DOHH2 (cell line): Measurements from ENCODE around the gene TMPRSS9.

Experiments used
- EZH2phosphoT487 ChIP-seq: fragments of 200-600 bp; sonication (generic); IDR thresholded peaks from 2 replicates; pipeline ENCODE4 v1.6.1; 2017; ENCODE audit warnings: borderline replicate concordance, mild to moderate bottlenecking, antibody characterized with exemption, low read length, moderate library complexity, mixed read lengths
- TF ChIP-seq, protein P1 (sequence below): fragments of 200-600 bp; sonication (generic); IDR thresholded peaks from one replicate; pipeline ENCODE4 v1.5.1; 2014; ENCODE audit warnings: antibody characterized with exemption, mild to moderate bottlenecking, low read depth, low read length; ENCODE audit not compliant: poor library complexity, severe bottlenecking

GRCh38 chr19:2363419-2363818 lies 3.4 kb downstream of the TMPRSS9 start:
- TF ChIP-seq, protein P1, sequence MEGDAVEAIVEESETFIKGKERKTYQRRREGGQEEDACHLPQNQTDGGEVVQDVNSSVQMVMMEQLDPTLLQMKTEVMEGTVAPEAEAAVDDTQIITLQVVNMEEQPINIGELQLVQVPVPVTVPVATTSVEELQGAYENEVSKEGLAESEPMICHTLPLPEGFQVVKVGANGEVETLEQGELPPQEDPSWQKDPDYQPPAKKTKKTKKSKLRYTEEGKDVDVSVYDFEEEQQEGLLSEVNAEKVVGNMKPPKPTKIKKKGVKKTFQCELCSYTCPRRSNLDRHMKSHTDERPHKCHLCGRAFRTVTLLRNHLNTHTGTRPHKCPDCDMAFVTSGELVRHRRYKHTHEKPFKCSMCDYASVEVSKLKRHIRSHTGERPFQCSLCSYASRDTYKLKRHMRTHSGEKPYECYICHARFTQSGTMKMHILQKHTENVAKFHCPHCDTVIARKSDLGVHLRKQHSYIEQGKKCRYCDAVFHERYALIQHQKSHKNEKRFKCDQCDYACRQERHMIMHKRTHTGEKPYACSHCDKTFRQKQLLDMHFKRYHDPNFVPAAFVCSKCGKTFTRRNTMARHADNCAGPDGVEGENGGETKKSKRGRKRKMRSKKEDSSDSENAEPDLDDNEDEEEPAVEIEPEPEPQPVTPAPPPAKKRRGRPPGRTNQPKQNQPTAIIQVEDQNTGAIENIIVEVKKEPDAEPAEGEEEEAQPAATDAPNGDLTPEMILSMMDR = no peak
- no peak for TF ChIP-seq EZH2phosphoT487
